HG03565 (cell line): ENCODE data around the gene PEAK3.

Experiments used
- ATAC-seq: cut with Tn5 transposase; IDR thresholded peaks from one replicate; pipeline ENCODE4 v1.9.1; 2021; ENCODE audit warnings: mild to moderate bottlenecking, moderate library complexity; ENCODE audit not compliant: unreplicated experiment

PEAK3 gene

DNA sequence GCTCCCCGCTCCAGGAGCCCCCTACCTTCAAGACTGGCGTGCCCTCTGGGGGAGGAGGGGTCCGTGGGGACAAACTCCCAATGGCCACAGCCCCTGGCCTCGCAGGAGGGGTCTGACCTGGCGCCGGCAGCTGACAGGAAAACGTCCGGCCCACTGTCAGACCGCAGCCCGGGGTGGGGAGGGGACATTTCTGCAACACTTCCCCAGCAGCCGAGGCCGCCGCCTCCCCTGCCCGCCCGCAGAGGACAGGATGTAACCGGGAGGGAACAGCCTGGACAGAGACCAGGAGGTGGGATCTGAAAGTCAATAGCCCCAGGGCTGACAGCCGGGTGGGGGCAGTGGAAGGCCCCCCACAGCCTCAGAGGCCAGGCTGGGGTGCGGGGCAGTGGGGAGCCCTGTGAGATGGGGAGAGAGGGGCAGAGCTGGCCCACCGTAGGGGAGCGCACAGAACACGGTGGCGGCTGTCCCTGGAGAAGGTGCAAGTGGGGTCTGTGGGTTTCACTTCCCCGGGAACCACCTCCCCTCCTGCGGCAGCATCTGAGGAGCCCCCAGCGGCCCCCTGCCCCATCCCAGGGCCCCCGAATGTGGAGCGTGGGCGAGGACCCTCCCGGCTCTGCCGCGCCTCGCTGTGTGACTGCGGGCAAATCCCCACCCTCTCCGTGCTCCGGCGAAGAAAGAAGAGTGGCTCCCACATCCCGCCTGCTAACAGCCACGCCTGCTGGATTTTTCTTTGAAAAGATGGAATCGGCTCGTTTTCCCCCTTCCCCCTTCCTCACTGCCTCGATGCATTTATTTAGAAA, at the start of gene PEAK3:
Gene PEAK3 (minus strand): TSS at position 114 of the 800 bp plus-strand sequence. CDS start 1,244 bp downstream, outside the sequence.
- ATAC-seq: no peak

DNA sequence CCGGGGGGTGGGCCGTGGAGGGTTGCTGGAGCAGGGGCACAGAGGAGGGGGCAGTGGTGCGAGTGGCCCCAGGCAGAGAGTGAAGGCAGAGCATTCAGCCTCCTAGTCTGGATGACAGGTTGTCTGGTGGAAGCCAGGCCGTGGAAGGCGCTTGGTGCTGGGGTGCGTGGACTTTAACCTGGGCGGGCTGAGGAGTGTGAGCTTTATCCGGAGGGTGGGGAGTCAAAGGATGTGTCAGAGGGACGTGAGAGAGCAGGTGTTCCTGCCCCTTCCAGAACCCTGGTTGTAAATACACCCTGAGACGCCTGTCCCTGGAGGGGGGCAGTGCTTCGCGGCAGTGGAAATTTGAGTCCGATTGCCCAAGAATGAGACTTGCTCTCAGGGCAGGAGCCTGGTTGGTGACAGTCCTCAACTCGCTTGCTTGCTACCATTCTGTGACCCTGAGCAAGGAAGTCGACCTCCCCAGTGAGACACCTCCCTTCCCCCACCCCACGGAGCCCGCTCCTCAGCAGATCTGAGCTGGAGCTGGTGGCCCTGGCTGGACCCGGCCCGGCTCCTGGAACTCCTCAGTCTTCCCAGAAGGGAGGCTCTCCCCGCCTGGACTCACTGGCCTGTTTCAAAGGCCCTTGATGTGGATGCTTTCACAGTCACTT, 48.8 kb upstream of the PEAK3 start:
- no peak for ATAC-seq

DNA sequence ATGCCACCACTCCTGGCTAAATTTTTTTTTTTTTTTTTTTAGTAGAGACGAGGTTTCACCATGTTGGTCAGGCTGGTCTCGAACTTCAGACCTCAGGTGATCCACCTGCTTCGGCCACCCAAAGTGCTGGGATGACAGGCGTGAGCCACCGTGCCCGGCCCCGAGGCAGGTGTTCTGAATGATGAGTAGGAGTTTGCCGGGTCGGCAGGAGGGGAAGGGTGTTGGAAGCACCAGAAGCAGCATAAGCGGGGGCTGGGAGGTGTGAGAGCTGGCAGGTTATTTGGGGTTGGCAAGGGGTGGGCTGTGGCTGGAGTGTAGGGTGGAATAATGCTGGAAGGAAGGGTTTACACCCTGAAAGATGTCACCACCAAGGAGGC, 48.3 kb upstream of the PEAK3 start:
- no peak for ATAC-seq

DNA sequence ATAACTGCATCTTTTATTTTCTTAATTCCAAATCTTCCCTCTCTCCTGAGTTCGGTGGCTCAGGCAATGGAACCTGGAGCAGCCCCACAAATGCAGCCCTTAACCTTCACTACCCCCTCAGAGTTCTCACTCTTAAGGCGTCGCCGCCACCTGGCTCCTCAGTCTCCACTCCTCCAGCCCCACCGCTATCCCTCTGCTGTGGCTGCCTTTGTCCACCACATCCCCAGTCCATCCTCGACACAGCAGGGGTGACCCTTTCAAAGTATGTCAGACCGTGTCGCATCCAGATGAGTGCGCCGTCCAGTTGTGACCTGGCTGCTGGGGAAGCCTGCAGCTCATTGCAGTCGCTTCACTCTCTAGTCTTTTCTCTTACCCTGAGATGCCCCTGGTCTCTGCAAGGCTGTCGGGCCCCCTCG, 47.5 kb upstream of the PEAK3 start:
- no peak for ATAC-seq

DNA sequence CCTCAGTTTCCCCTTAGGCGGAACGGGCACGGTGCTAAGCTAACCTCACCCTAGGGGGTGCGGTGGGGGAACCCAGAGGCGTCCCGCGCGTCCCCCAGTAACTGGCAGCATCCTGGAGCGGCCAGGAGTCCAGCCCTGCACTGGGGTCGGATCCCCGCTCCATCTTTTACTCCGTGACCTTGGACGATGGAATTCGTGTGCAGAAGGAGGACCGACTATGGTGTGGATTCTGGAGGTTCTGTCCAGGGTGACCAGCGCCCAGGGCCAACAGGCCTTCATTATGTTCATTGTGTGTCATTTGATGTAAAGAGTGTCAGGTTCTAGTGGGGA, 47.1 kb upstream of the PEAK3 start:
- ATAC-seq: no peak

- peak; percentile 64 for ATAC-seq
Measured at GRCh38 chr19:2328401-2329148, 46.6 kb upstream of the PEAK3 start, which contains the start of the genes LSM7 and SPPL2B. Gene LSM7, minus strand, starts transcription at chr19:2328586. Its CDS starts 20 bp downstream, at chr19:2328566. Gene SPPL2B, plus strand, starts transcription at chr19:2328684. Its CDS starts 26 bp downstream, at chr19:2328710.

DNA sequence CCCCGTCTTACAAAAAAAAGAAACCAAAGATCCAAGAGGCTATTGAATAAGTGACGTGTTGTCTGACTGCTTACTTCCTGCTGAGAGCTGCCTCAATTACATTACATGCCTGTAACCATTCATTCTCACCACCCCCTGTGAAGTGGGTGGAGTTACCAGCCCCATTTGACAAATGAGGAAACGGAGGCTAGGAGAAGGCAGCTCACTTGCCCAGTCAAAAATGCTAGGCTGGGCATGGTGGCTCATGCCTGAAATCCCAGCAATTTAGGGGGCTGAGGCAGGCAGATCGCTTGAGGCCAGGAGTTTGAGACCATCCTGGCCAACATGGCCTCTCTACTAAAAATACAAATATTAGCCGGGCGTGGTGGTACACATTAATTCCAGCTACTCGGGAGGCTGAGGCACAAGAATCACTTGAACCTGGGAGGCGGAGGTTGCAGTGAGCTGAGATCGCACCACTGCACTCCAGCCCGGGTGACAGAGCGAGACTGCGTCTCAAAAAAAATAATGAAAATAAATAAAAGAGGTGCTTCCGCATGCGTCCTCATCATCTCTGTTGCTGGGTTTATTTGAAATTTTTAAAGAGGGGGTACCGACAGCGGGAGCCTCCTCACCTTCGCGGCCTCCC, 45.9 kb upstream of the PEAK3 start:
- ATAC-seq: no peak

DNA sequence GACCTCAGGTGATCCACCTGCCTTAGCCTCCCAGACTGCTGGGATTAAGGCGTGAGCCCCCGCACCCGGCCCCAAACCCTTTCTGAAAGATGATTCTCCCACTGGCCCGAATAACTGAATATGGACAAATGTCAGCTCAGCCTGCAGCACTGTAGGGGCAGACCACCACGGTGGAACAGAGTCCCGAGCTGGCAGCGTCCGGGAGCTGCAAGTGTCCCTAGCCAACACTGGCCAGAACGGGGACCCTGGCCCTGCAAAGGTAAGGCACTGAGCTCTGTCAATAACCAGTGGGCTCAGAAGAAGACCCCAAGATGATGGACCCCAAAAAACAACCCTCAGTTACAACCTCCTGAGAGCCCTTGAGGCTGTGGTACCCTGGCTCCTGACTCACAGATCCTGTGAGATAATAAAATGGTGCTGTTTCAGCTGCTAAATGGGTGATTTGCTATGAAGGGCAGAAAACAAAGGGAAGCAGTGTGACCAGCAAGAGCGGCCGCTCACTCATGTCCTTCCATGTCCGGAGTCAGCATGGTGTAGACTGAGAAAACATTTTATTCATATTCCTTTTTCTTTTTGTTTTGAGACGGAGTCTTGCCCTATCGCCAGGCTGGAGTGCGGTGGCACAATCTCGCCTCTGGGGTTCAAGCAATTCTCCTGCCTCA, 44.9 kb upstream of the PEAK3 start:
- no peak for ATAC-seq

DNA sequence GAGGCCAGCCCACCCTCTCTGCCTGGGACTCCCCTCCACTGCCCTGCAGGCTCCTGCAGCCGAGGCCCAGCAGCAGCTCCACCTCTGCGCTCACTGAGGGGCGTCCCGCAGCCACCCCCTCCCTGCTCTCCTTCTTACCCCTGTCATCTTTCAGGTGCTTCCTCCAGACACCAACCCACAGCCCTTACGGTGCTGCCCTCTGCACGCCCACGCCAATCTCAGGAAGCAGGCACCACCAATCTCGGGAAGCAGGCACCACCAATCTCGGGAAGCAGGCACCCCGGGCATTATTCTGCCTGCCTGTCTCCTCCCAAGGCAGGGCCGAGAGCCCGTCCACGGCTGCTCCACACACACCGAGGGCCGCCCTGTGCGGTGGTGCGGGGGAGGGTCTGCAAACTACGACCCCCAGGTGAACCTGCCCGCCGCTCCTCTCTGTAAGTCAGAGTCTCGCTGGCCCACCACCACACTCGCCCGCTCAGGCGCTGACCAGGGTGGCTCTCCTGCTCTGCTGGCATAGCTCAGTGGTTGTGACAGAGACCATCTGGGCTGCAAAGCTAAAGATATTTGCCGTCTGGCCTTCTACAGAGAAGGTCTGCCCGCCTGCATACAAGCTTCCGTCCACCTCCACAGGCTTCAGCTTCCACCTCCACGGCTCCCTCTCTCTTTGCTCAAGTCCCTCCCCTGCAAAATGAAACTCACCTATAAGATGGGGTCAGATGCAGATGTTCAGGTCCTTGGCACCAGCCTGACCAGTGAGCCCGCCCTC, 43.5 kb upstream of the PEAK3 start:
- ATAC-seq: no peak

DNA sequence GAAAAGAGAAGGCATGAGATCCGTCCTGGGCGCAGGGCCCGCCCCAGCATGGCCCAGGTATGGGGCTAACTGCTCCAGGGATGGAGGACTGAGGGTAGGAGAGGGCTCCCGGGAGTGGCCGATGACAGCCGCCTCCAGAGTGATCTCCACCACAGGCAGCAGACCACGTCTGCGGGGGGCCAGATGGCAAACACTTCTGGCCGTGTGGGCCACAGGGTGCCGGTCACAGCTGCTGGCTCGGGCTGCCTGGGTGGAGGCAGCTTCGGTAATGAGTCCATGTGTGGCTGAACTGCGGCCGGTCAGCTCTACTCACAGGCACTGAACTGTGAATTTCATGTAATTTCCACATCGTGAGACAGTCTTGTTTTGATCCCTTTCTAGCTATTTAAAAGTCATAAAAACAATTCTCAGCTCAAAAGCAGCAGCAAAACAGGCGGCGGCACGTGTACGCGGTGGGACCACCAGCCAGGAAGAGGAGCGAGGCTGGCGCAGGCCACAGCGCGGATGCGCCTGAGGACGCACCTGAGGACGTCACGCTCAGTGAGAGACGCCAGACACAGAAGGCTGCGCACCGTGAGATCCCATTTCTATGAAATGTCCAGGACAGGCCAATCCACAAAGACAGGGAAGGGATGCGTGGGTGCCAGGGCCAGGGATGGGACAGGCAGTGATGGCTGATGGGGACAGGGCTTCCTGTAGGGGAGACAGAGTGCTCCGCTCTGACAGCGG, 42.4 kb upstream of the PEAK3 start:
- no peak for ATAC-seq

DNA sequence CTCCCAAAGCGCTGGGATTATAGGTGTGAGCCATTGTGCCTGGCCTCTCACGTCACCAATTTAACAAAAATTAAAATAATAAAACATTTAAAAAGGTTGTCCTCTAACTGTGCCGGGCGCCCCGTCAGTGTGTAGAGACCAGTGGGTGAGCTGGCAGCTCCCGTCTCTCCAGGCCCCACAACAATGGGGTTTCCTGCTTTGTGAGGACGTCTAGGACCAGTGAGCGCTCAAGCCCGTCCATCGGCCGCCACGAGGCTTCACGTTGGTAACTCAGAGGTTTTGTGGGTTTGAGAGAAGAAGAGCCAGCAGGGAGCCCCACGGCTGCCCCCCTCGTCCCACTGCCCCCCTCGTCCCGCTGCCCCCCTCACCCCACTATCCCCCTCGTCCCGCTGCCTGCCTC, 41.7 kb upstream of the PEAK3 start:
- ATAC-seq: no peak

DNA sequence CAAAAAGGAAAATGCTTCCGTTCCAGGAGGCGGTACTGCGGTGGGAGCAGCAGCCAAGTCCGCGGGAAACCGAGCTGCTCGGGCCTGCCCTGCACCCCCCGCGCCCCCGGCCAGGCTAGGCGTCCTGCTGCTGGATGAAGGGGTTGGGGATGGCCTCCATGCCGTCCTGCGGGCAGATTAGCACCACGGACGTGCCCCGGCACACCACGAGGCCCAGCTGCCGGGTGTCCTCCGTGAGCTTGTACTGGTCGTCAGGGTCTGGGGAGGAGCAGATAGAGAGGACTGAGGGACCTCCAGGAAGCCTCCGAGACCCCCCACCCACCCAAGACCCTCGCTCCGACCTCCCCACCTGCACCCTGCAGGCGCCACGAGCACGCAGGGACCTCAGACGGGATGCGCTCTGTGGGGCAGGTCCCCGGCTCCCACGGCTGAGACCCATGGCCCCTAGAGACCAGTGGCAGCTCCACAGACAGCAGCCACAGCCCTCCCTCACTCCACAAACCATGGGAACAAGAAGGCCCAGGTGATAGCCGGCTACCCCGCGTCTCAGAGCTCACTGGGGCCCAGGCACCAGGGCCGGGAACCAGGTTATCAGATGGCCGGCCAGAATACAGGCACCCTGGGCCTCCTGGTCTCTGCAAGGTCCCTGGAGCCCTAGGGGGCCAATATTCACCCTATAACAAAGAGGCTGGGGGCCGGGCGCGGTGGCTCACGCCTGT, 39.7 kb upstream of the PEAK3 start:
- no peak for ATAC-seq

DNA sequence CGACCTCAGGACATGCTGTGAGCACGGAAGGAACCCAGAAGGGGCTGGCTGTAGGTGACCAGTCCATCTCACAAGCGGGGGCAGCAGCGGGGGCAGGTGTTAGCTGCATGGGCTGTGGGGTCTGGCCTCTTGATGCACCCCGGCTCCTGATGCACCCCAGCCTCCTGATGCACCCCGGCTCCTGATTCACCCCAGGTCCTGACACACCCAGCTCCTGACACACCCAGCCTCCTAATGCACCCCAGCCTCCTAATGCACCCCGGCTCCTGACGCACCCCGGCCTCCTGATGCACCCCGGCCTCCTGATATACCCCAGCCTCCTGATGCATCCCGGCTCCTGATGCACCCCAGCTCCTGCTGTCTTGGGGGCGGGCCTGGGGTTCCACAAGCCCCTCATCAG, 39.0 kb upstream of the PEAK3 start:
- ATAC-seq: no peak

- ATAC-seq: no peak
Measured at GRCh38 chr19:2320049-2320448, 38.1 kb upstream of the PEAK3 start.

GRCh38 chr19:2319551-2319950, 37.6 kb upstream of the PEAK3 start:
- ATAC-seq: no peak

DNA sequence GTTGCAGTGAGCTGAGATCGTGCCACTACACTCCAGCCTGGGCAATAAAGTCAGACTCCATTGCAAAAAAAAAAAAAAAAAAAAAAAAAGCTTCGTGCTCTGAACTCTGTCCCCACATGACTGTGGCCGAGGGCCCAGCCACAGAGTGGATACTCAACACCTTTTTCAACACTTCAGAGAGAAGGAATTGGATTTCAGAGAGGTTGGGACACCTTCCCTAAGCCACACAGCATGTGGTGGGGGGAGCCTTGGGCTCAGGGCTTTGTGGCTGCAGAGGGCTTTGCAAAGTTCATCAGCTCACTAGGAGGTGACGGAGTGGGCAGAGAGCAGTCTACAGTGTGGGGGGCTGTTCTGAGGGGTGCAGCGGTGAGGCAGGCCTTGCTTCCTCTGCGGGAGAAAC, 36.9 kb upstream of the PEAK3 start:
- ATAC-seq: no peak

- ATAC-seq: no peak
Measured at GRCh38 chr19:2317756-2318155, 35.8 kb upstream of the PEAK3 start.

- no peak for ATAC-seq
Measured at GRCh38 chr19:2317300-2317699, 35.3 kb upstream of the PEAK3 start.
